Common myeloid progenitor, CD34-positive (primary cell): ENCODE data around the gene GPX7. TPM values are rescaled to one million over a fixed set of nuclear protein-coding genes. Genes with fewer than 3 reads are reported as not detected.

ENCODE experiments used
- CTCF ChIA-PET: fragments of 350-600 bp; sonication (Branson Sonifier 250); formaldehyde crosslinking; loops from one replicate; lab custom pipeline; 2021; ENCODE audit warnings: antibody characterized with exemption; lab: Charles Lee
- POLR2A ChIA-PET: fragments of 350-600 bp; sonication (Branson Sonifier 250); formaldehyde crosslinking; loops from one replicate; lab custom pipeline; 2021; ENCODE audit warnings: antibody characterized with exemption; lab: Charles Lee
- DNase-seq, 3 donors: peaks; one replicate each; pipeline versions ENCODE4 v3.0.0 to v3.0.0-alpha.2; 2013
- H3K27ac ChIP-seq, 2 experiments: 1 replicate in 1 of 2; 2 replicates in 1 of 2; pipeline ENCODE4 v1.7.0; 2013; ENCODE audit warnings: inconsistent platforms in 2 of 2, low read length in 2 of 2, mild to moderate bottlenecking in 2 of 2, low read depth in 1 of 2, moderate library complexity in 1 of 2; ENCODE audit not compliant: severe bottlenecking in 2 of 2, insufficient read depth in 1 of 2, poor library complexity in 1 of 2
- H3K27me3 ChIP-seq, 5 experiments: replicated peaks in 2 of 5; 1 replicate in 3 of 5; 2 replicates in 2 of 5; pipeline versions ENCODE4 v1.6.1 to v1.7.0; 2013; ENCODE audit warnings: low read length in 4 of 5, mild to moderate bottlenecking in 2 of 5, moderate library complexity in 2 of 5, inconsistent platforms in 1 of 5; ENCODE audit not compliant: insufficient read depth in 5 of 5, control insufficient read depth in 4 of 5
- H3K36me3 ChIP-seq, 4 experiments: 1 replicate in 2 of 4; 2 replicates in 2 of 4; pipeline versions ENCODE4 v1.6.1 to v1.7.0; 2013; ENCODE audit warnings: low read length in 3 of 4, control low read depth in 1 of 4, mild to moderate bottlenecking in 1 of 4; ENCODE audit not compliant: control insufficient read depth in 4 of 4, insufficient read depth in 4 of 4
- H3K4me1 ChIP-seq, 4 experiments: 1 replicate in 3 of 4; 2 replicates in 1 of 4; pipeline versions ENCODE4 v1.6.1 to v1.7.1; 2013; ENCODE audit warnings: low read length in 3 of 4, mild to moderate bottlenecking in 3 of 4, control low read depth in 1 of 4, inconsistent platforms in 1 of 4, moderate library complexity in 1 of 4; ENCODE audit not compliant: control insufficient read depth in 4 of 4, insufficient read depth in 4 of 4; ENCODE audit errors: control extremely low read depth in 1 of 4
- H3K4me3 ChIP-seq, 7 experiments: 1 replicate in 4 of 7; 2 replicates in 3 of 7; pipeline versions ENCODE4 v1.5.1 to v1.7.0; 2013; ENCODE audit warnings: mild to moderate bottlenecking in 7 of 7, low read length in 6 of 7, moderate library complexity in 6 of 7, inconsistent platforms in 2 of 7, low read depth in 2 of 7, control low read depth in 1 of 7; ENCODE audit not compliant: insufficient read depth in 4 of 7, control insufficient read depth in 1 of 7; ENCODE audit errors: extremely low read depth in 1 of 7
- H3K9me3 ChIP-seq, 5 experiments: 1 replicate in 4 of 5; 2 replicates in 1 of 5; pipeline versions ENCODE4 v1.6.1 to v1.7.1; 2013; ENCODE audit warnings: low read length in 4 of 5, mild to moderate bottlenecking in 2 of 5, inconsistent platforms in 1 of 5, low read depth in 1 of 5, moderate library complexity in 1 of 5; ENCODE audit not compliant: control insufficient read depth in 4 of 5, insufficient read depth in 2 of 5; ENCODE audit errors: control extremely low read depth in 1 of 5
- WGBS: methylation state at CpG from one replicate; pipeline ENCODE4 v1.1.5; 2013; ENCODE audit not compliant: insufficient coverage; 5-methylcytosine and 5-hydroxymethylcytosine counted together
- polyA plus RNA-seq: library from polyadenylated mRNA; unstranded; fragments of 120-200 nt; gene quantifications from one replicate; pipeline ENCODE4 v1.2.1, GENCODE V29; 2013

The GPX7 gene
- 44.3 TPM for polyA plus RNA-seq

- Histone ChIP-seq H3K4me3 (peak within 1 kb of the TSS; percentile 48 to 76 (median 65)), H3K27ac (no peak within 1 kb of the TSS), H3K36me3 (peaks cover 2 to 13% (median 6%) of the 10 kb centered on the region in 4 experiments), H3K27me3 (peaks cover 0 to 2% (median 0%) of the 10 kb centered on the region in 5 experiments), H3K9me3 (no peaks in the 10 kb centered on the region), H3K4me1 (peaks cover 2 to 21% (median 18%) of the 10 kb centered on the region in 4 experiments)
- CTCF ChIA-PET = interaction anchor here (0.9 kb wide), 2 partner anchors 49 to 84 kb away, joined by 3 to 4 read pairs; partner anchors contain the start of gene TUT4
- POLR2A ChIA-PET = interaction anchor here (0.5 to 0.9 kb wide), 3 partner anchors 49 to 749 kb away, joined by 3 read pairs; no protein-coding TSS in a partner anchor
- DNase-seq = peak; percentile 49 to 82 (median 73)
- under 1% methylated on average over 84 of the region's 97 CpGs for WGBS
Observed at GRCh38 chr1:52601991-52602855, at the start of gene GPX7. GPX7 (plus strand) TSS chr1:52602371; CDS start chr1:52602410, 39 bp downstream.

DNA sequence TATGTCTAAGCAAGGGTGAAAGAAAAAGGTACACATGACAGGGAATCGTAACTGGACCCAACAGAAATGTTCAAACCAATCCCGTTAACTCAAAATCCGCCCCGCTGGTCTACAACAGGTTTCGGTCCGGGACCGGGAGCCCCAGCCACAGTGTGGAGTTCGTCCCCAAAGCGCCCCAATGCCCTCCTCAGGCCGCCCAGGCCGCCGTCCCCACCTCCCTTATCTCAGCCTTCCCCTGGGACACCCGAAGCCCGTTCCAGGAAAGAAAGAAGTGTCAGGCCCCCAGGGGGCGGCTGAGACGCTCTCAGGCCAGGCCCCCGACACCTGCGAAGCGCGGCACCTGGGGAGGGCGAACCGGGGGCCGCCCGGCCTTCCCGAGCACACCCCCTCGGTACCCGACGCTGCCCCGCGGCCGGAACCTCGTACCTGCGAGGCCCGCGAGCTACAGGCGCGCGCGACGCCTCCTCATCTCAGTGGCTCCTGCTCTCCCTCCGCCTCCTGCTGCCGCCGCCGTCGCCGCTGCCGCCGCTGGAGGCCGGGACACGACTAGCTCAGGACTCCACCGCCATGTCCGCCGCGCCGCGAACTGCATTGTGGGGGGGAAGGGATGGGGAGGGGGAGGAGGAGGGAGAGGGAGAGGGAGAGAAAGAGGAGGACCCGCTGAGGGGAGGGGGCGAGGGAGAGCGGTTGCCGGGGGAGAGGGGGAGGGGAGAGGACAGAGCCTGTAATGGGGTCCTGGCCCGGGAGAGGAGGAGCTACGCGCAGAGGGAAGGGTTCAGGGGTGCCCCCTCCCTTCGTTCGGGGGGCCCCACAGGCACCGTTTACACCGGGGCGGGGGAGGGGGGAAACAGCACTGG lies 49.4 kb upstream of the GPX7 start, which contains the start of gene TUT4:
Gene TUT4 (minus strand): TSS at position 588 of the 857 bp plus-strand sequence. CDS start 26,812 bp downstream, outside the sequence.
- peak; percentile 90 to 94 (median 93) for DNase-seq
- ChIA-PET CTCF (interaction anchor here (0.7 to 1.1 kb wide), 3 partner anchors 18 to 51 kb away, joined by 3 to 4 read pairs (median 3); no protein-coding TSS in a partner anchor), POLR2A (interaction anchor here (0.8 to 1.2 kb wide), 4 partner anchors 10 to 133 kb away, joined by 3 to 6 read pairs (median 4); partner anchors contain the start of gene GPX7)
- Histone ChIP-seq H3K27me3 (no peaks in the 10 kb centered on the region), H3K9me3 (no peaks in the 10 kb centered on the region), H3K4me1 (peaks cover 14 to 33% (median 20%) of the 10 kb centered on the region in 4 experiments), H3K27ac (peak within 1 kb of the TSS; percentile 81 to 91), H3K4me3 (peak within 1 kb of the TSS; percentile 83 to 97 (median 90)), H3K36me3 (no peaks in the 10 kb centered on the region)
- WGBS = 0% methylated on average over 39 of the region's 68 CpGs

GRCh38 chr1:52553362-52554266 lies 48.6 kb upstream of the GPX7 start:
- peaks cover 14 to 33% (median 20%) of the 10 kb centered on the region in 4 experiments for H3K4me1 ChIP-seq
- peak; percentile 92 to 96 (median 95) for DNase-seq
- WGBS = 2% methylated on average over 53 of the region's 66 CpGs
- ChIA-PET POLR2A (interaction anchor here (0.8 to 1.2 kb wide), 4 partner anchors 11 to 132 kb away, joined by 3 to 6 read pairs (median 4); partner anchors contain the start of gene GPX7), CTCF (interaction anchor here (0.7 to 1.1 kb wide), 3 partner anchors 17 to 50 kb away, joined by 3 to 4 read pairs (median 3); no protein-coding TSS in a partner anchor)
- no peaks in the 10 kb centered on the region for H3K36me3 ChIP-seq
- no peaks in the 10 kb centered on the region for H3K27me3 ChIP-seq
- peak overlapping the region; percentile 81 to 91 for H3K27ac ChIP-seq
- peak overlapping the region; percentile 83 to 97 (median 90) for H3K4me3 ChIP-seq
- H3K9me3 ChIP-seq = no peaks in the 10 kb centered on the region

GRCh38 chr1:52554267-52554640 lies 47.9 kb upstream of the GPX7 start:
- Histone ChIP-seq H3K4me1 (peaks cover 14 to 33% (median 20%) of the 10 kb centered on the region in 4 experiments), H3K9me3 (no peaks in the 10 kb centered on the region), H3K4me3 (peak overlapping the region in 6 of 7 experiments; percentile 85 to 97 (median 93)), H3K27ac (peak overlapping the region in 1 of 2 experiments; percentile 91), H3K36me3 (no peaks in the 10 kb centered on the region), H3K27me3 (no peaks in the 10 kb centered on the region)
- 96% methylated on average over 5 of the region's 6 CpGs for WGBS
- CTCF ChIA-PET = interaction anchor here (0.9 kb wide), 1 partner anchor 21 kb away, joined by 3 read pairs; no protein-coding TSS in a partner anchor
- DNase-seq = no peak
- POLR2A ChIA-PET = interaction anchor here (1.2 kb wide), 1 partner anchor 132 kb away, joined by 6 read pairs; no protein-coding TSS in a partner anchor

DNA sequence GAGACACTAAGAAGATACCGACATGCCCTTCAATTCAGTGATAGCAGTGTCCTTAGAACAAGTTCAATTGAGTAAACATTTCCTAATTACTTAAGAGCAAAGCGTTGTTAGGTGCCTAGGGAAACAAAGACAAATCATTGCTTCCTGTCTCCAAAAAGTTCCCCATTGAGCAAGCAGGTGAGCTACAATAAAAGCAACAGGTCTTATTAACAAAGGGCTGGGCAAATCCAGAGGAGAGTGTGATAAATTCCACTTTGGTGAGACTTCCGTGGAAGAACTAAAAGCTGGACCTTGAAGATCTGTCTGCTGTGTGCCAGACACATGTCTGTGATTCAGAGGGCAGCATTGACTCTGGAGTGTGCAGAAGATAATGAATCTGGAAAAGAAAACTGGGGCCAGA lies 47.4 kb upstream of the GPX7 start:
- peak in 1 of 3 donors; percentile 12 for DNase-seq
- no peaks in the 10 kb centered on the region for H3K36me3 ChIP-seq
- H3K27ac ChIP-seq = peak overlapping the region in 1 of 2 experiments; percentile 91
- ChIA-PET CTCF (interaction anchor here (0.9 to 1.2 kb wide), 2 partner anchors 21 to 22 kb away, joined by 3 read pairs; no protein-coding TSS in a partner anchor), POLR2A (interaction anchor here (0.6 kb wide), 1 partner anchor 49 kb away, joined by 3 read pairs; no protein-coding TSS in a partner anchor)
- no peaks in the 10 kb centered on the region for H3K9me3 ChIP-seq
- no peaks in the 10 kb centered on the region for H3K27me3 ChIP-seq
- H3K4me3 ChIP-seq = peak overlapping the region in 2 of 7 experiments; percentile 89 to 96
- peaks cover 14 to 33% (median 20%) of the 10 kb centered on the region in 4 experiments for H3K4me1 ChIP-seq
- 83% methylated on average over 1 of the region's 3 CpGs for WGBS
